ENCODE results near the gene CDCA7L. TPM values are rescaled to one million over a fixed set of nuclear protein-coding genes. Genes with fewer than 3 reads are reported as not detected.

CDCA7L gene
- total RNA-seq, 1 donor from 2014 or later: 14.7 TPM

DNA sequence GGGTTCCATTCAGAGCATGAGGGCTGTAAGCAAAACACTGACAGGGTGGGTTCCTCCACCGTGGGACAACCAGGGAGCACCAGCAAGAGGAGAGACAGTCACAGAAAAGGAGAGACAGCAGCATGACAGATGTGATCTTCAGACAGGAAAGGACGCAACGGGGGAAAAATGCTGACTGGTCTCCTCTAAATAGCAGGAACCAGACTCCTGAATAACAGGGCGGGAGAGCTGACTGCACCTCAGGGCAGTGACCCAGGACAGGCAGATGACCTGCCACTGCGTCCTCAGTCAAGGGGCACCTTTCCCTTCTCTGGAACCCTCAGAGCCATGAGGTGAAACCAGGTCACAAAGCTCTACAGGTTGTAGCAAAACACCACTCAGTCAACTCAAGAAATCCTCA lies 37.0 kb downstream of the CDCA7L start:
- TF ChIP-seq, protein P1, sequence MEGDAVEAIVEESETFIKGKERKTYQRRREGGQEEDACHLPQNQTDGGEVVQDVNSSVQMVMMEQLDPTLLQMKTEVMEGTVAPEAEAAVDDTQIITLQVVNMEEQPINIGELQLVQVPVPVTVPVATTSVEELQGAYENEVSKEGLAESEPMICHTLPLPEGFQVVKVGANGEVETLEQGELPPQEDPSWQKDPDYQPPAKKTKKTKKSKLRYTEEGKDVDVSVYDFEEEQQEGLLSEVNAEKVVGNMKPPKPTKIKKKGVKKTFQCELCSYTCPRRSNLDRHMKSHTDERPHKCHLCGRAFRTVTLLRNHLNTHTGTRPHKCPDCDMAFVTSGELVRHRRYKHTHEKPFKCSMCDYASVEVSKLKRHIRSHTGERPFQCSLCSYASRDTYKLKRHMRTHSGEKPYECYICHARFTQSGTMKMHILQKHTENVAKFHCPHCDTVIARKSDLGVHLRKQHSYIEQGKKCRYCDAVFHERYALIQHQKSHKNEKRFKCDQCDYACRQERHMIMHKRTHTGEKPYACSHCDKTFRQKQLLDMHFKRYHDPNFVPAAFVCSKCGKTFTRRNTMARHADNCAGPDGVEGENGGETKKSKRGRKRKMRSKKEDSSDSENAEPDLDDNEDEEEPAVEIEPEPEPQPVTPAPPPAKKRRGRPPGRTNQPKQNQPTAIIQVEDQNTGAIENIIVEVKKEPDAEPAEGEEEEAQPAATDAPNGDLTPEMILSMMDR (IDR thresholded peaks at IDR 0.05; ENCODE audit: insufficient read depth, low read length, poor library complexity, severe bottlenecking): no peak
- peaks cover 4% of the 10 kb centered on the region for H3K36me3 ChIP-seq (ENCODE audit: control insufficient read depth, insufficient read depth, low read length)
- no peaks in the 10 kb centered on the region for H3K27me3 ChIP-seq (ENCODE audit: control insufficient read depth, insufficient read depth, low read length)
- no peak overlapping the region for H3K4me3 ChIP-seq (ENCODE audit: low read depth, low read length)
- no peak for DNase-seq (ENCODE audit: low read depth)

GRCh38 chr7:21903020-21903786 lies 42.5 kb downstream of the CDCA7L start:
- no peaks in the 10 kb centered on the region for H3K27me3 ChIP-seq (ENCODE audit: control insufficient read depth, insufficient read depth, low read length)
- peaks cover 5% of the 10 kb centered on the region for H3K36me3 ChIP-seq (ENCODE audit: control insufficient read depth, insufficient read depth, low read length)
- DNase-seq (ENCODE audit: low read depth): no peak
- TF ChIP-seq, protein P1 (IDR thresholded peaks at IDR 0.05; ENCODE audit: insufficient read depth, low read length, poor library complexity, severe bottlenecking): no peak
- H3K4me3 ChIP-seq (ENCODE audit: low read depth, low read length): no peak overlapping the region

- Histone ChIP-seq H3K36me3 (ENCODE audit: control insufficient read depth, insufficient read depth, low read length) (peaks cover 5% of the 10 kb centered on the region), H3K27me3 (ENCODE audit: control insufficient read depth, insufficient read depth, low read length) (no peaks in the 10 kb centered on the region), H3K4me3 (ENCODE audit: low read depth, low read length) (no peak overlapping the region)
- TF ChIP-seq, protein P1 (IDR thresholded peaks at IDR 0.05; ENCODE audit: insufficient read depth, low read length, poor library complexity, severe bottlenecking): no peak
- no peak for DNase-seq (ENCODE audit: low read depth)
These were observed 43.5 kb downstream of the CDCA7L start for GRCh38 chr7:21902240-21902639.

DNA sequence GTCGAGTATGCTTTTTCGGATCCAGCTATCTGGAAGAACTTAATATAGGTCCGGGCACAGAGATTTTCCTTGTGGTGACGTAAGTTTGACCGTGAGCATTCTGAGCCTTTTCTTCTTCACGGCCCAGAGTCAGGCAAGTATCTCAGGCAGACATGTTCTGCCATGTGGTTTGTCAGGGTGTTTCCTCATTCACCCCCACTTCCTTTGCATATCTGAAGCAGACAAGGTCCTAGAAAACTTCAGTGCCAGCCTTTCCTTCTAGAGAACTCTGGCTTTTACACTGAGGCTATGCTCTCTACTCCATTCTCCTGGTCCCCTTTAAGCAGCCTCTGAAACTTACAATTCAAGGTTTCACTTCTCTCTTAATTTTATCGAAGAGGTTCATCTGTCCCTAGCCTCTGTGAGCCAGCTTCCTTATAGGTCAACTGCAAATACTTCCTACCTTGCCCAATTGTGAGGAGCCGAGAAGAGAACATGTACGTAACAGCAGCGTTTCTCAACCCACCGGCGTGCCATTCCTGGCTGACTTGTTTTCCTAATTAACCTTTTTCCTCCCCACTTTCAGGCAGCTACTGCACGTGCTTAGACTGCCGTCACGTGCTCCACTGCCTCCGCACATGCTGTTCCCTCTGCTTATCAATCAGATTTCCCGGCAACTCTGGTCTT lies 47.3 kb downstream of the CDCA7L start:
- TF ChIP-seq, protein P1 (IDR thresholded peaks at IDR 0.05; ENCODE audit: insufficient read depth, low read length, poor library complexity, severe bottlenecking): no peak
- H3K27me3 ChIP-seq (ENCODE audit: control insufficient read depth, insufficient read depth, low read length): no peaks in the 10 kb centered on the region
- no peak for DNase-seq (ENCODE audit: low read depth)
- H3K36me3 ChIP-seq (ENCODE audit: control insufficient read depth, insufficient read depth, low read length): peaks cover 1% of the 10 kb centered on the region
- H3K4me3 ChIP-seq (ENCODE audit: low read depth, low read length): no peak overlapping the region

GRCh38 chr7:21893401-21893800 lies 52.3 kb downstream of the CDCA7L start:
- Histone ChIP-seq H3K27me3 (ENCODE audit: control insufficient read depth, insufficient read depth, low read length) (no peaks in the 10 kb centered on the region), H3K36me3 (ENCODE audit: control insufficient read depth, insufficient read depth, low read length) (no peaks in the 10 kb centered on the region), H3K4me3 (ENCODE audit: low read depth, low read length) (no peak overlapping the region)
- DNase-seq (ENCODE audit: low read depth): no peak
- TF ChIP-seq, protein P1 (IDR thresholded peaks at IDR 0.05; ENCODE audit: insufficient read depth, low read length, poor library complexity, severe bottlenecking): no peak

Data from kidney epithelial cell (primary cell).